ENCODE results near the gene EPM2A.
"Not testable (repeated sequence)": the region's sequence is repeated elsewhere in the genome, so short reads cannot be mapped to it uniquely, and the experiment has no call there.

EPM2A gene

GRCh38 chr6:145743332-145743731, 8.0 kb upstream of the EPM2A start:
- H3K27me3 ChIP-seq (ENCODE audit: control insufficient read depth, low read length) = no peaks in the 10 kb centered on the region
- H4K20me1 ChIP-seq (ENCODE audit: control insufficient read depth, insufficient read depth, low read depth, low read length) = no peaks in the 10 kb centered on the region
- H3K4me2 ChIP-seq (ENCODE audit: low read length) = no peak overlapping the region
- H3K27ac ChIP-seq (ENCODE audit: low read depth, low read length) = no peak overlapping the region
- no peak overlapping the region for H3K4me3 ChIP-seq (ENCODE audit: low read length)
- H3K9me2 ChIP-seq (replicated peaks; ENCODE audit: control insufficient read depth, low read length) = no peaks in the 10 kb centered on the region
- TF ChIP-seq CTCF (IDR thresholded peaks at IDR 0.05; ENCODE audit: low read depth, low read length, poor library complexity, severe bottlenecking) = no peak
- TF ChIP-seq EZH2phosphoT487 (IDR thresholded peaks at IDR 0.05; ENCODE audit: borderline replicate concordance, low read length) = no peak
- no peaks in the 10 kb centered on the region for H3F3A ChIP-seq (ENCODE audit: control insufficient read depth, insufficient read depth)
- no peaks in the 10 kb centered on the region for H3K4me1 ChIP-seq (ENCODE audit: control insufficient read depth, low read length)
- H3K79me2 ChIP-seq (ENCODE audit: control insufficient read depth, low read length) = no peaks in the 10 kb centered on the region
- H3K36me3 ChIP-seq (ENCODE audit: control insufficient read depth, low read length) = no peaks in the 10 kb centered on the region
- no peaks in the 10 kb centered on the region for H3K9me3 ChIP-seq (ENCODE audit: control insufficient read depth, insufficient read depth, low read length)

GRCh38 chr6:145742472-145742871, 7.2 kb upstream of the EPM2A start:
- not testable (repeated sequence) for H3K4me1 ChIP-seq (ENCODE audit: control insufficient read depth, low read length); H3K4me2 ChIP-seq (ENCODE audit: low read length); H4K20me1 ChIP-seq (ENCODE audit: control insufficient read depth, insufficient read depth, low read depth, low read length); H3K79me2 ChIP-seq (ENCODE audit: control insufficient read depth, low read length); H3K9me2 ChIP-seq (replicated peaks; ENCODE audit: control insufficient read depth, low read length); H3F3A ChIP-seq (ENCODE audit: control insufficient read depth, insufficient read depth); H3K27ac ChIP-seq (ENCODE audit: low read depth, low read length); H3K36me3 ChIP-seq (ENCODE audit: control insufficient read depth, low read length); H3K9me3 ChIP-seq (ENCODE audit: control insufficient read depth, insufficient read depth, low read length); H3K4me3 ChIP-seq (ENCODE audit: low read length); H3K27me3 ChIP-seq (ENCODE audit: control insufficient read depth, low read length)

- not testable (repeated sequence) for H3K27ac ChIP-seq (ENCODE audit: low read depth, low read length); H3K9me2 ChIP-seq (replicated peaks; ENCODE audit: control insufficient read depth, low read length); H3K79me2 ChIP-seq (ENCODE audit: control insufficient read depth, low read length); H3K36me3 ChIP-seq (ENCODE audit: control insufficient read depth, low read length); H3K9me3 ChIP-seq (ENCODE audit: control insufficient read depth, insufficient read depth, low read length); H3K4me3 ChIP-seq (ENCODE audit: low read length); H3K27me3 ChIP-seq (ENCODE audit: control insufficient read depth, low read length); H3K4me2 ChIP-seq (ENCODE audit: low read length); H4K20me1 ChIP-seq (ENCODE audit: control insufficient read depth, insufficient read depth, low read depth, low read length)
- Histone ChIP-seq H3F3A (ENCODE audit: control insufficient read depth, insufficient read depth) (peaks cover 11% of the 10 kb centered on the region; the same call in 1 of the 2 replicates), H3K4me1 (ENCODE audit: control insufficient read depth, low read length) (peaks cover 11% of the 10 kb centered on the region)
These were observed 4.4 kb upstream of the EPM2A start for GRCh38 chr6:145739685-145740084.

- Histone ChIP-seq H3K27ac (ENCODE audit: low read depth, low read length) (no peak overlapping the region), H3F3A (ENCODE audit: control insufficient read depth, insufficient read depth) (peaks cover 23% of the 10 kb centered on the region)
These were observed 2.9 kb upstream of the EPM2A start for GRCh38 chr6:145738265-145738664.

More at GRCh38 chr6:145738265-145738664, 2.9 kb upstream of the EPM2A start:
- no peak for TF ChIP-seq CTCF (IDR thresholded peaks at IDR 0.05; ENCODE audit: low read depth, low read length, poor library complexity, severe bottlenecking)
- no peak for TF ChIP-seq EZH2phosphoT487 (IDR thresholded peaks at IDR 0.05; ENCODE audit: borderline replicate concordance, low read length)
- Histone ChIP-seq H3K4me1 (ENCODE audit: control insufficient read depth, low read length) (peaks cover 17% of the 10 kb centered on the region), H3K9me2 (replicated peaks; ENCODE audit: control insufficient read depth, low read length) (no peaks in the 10 kb centered on the region), H3K4me2 (ENCODE audit: low read length) (no peak overlapping the region), H3K36me3 (ENCODE audit: control insufficient read depth, low read length) (peaks cover 6% of the 10 kb centered on the region; the same call in 1 of the 2 replicates), H3K4me3 (ENCODE audit: low read length) (no peak overlapping the region), H3K79me2 (ENCODE audit: control insufficient read depth, low read length) (peaks cover 22% of the 10 kb centered on the region), H3K27me3 (ENCODE audit: control insufficient read depth, low read length) (no peaks in the 10 kb centered on the region), H3K9me3 (ENCODE audit: control insufficient read depth, insufficient read depth, low read length) (no peaks in the 10 kb centered on the region), H4K20me1 (ENCODE audit: control insufficient read depth, insufficient read depth, low read depth, low read length) (no peaks in the 10 kb centered on the region)

Data from DOHH2 (cell line).